Bone marrow (tissue), 2 donors: ENCODE data around the gene CNTNAP2.
"Not testable (repeated sequence)": the region's sequence is repeated elsewhere in the genome, so short reads cannot be mapped to it uniquely, and the experiment has no call there.

Source experiments
- DNase-seq, 2 donors: peaks; one replicate each; lab custom pipeline; 2025; lab: John Stamatoyannopoulos, UW

The CNTNAP2 gene

DNA sequence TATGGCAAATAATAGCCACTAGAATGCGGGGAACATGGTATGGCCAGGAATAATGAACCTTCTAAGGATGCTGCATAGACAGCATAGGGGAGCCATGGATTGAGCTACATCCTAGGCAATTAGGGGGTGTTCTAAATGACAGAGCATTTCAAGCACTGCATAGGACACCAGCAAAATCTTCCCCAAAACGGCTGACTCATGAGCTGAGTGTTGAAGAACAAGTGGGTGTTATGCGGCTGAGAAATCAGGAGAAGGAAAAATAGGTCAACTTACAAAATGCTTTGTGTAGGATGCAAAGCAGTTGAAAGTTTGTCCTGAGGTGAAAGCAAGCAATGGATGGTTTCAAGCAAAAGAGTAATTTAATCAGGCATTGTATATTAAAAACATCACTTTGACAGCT is 1450.4 kb downstream of the CNTNAP2 start:
- no peak for DNase-seq

- DNase-seq, result no peak
These were observed 1452.7 kb downstream of the CNTNAP2 start for GRCh38 chr7:147569116-147569913.

- DNase-seq, result no peak
These were observed 1453.8 kb downstream of the CNTNAP2 start for GRCh38 chr7:147570390-147570789.

DNA sequence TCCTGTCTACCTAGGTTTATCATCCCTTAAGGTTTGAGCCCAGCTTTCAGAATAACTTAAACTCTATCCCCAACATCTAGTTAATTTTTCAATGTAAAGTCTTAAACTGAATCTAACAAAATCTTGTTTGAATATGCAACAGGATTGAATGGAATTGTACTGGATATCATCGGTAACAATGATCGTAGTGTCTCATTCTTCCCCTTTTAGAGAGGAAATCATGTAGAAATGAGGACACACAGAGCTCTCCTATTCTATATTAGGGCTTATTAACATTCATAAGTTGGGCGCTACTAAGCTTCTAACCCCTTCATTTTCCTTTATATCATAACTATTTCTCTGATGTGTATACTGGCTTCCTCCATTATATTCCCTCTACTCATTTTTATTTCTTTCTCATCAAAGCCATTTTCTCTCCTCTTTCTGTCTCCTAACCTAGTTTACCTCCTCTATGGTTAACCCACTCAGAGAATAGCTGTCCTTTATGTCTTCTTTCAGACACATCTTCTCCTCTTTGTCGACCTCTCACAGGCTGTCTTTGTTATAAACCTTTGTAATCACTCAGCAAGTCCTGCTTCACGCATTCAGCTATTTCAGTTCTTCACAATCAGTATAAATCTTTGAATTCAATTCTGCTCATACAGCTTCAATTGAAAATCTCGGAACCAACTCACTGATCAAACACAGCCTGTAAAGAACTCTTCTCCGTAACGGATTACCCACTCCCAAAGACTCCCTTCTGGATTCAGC is 1455.0 kb downstream of the CNTNAP2 start:
- no peak for DNase-seq

- no peak for DNase-seq
These were observed 1461.6 kb downstream of the CNTNAP2 start for GRCh38 chr7:147578196-147578595.

- DNase-seq, result no peak
These were observed 1462.5 kb downstream of the CNTNAP2 start for GRCh38 chr7:147579148-147579547.

GRCh38 chr7:147584771-147585193 is 1468.2 kb downstream of the CNTNAP2 start:
- DNase-seq, result no peak

GRCh38 chr7:147586110-147586509 is 1469.5 kb downstream of the CNTNAP2 start:
- no peak for DNase-seq

- DNase-seq, result no peak
These were observed 1469.9 kb downstream of the CNTNAP2 start for GRCh38 chr7:147586526-147586925.

- DNase-seq, result no peak
These were observed 1476.9 kb downstream of the CNTNAP2 start for GRCh38 chr7:147593271-147594057.

DNA sequence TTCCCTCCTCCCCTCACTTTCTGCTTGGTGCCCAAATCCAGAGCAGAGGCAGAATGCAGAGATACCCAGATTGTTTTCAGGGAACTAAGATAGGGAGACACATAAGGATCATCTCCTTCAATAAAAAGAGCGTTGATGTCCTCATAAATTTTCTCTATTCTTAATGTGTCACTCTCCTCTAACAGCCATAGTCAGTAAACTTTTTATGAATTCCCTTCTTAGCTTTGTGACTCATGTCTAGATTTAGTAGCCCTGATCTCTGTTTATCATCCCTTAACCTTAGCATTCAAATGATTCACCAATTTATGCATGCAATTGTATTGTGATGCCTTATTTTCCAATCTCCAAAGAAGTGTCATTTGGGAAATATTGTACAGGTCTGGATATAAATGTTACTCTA is 1478.4 kb downstream of the CNTNAP2 start:
- no peak for DNase-seq

- DNase-seq, result not testable (repeated sequence)
These were observed 1482.1 kb downstream of the CNTNAP2 start for GRCh38 chr7:147598687-147599086.

DNA sequence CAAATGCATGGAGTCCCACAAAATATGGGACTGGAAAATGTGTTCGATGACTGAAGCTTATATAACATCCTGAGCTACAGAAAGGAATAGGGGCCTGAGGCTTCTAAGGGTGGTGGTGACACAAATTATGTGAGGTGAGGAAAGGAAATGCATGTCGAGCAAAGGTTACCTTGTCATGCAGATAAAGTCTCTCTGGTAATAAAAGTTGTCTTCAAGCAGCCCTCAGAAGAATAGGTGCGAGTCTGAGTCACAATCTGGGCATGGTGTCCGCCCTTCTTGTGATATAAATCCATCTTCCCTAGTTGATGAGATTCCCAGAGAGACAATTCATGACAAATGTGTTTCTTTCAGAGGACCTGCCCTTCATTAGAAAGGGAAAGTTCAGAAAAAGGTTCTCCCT is 1488.7 kb downstream of the CNTNAP2 start:
- DNase-seq, result no peak

DNA sequence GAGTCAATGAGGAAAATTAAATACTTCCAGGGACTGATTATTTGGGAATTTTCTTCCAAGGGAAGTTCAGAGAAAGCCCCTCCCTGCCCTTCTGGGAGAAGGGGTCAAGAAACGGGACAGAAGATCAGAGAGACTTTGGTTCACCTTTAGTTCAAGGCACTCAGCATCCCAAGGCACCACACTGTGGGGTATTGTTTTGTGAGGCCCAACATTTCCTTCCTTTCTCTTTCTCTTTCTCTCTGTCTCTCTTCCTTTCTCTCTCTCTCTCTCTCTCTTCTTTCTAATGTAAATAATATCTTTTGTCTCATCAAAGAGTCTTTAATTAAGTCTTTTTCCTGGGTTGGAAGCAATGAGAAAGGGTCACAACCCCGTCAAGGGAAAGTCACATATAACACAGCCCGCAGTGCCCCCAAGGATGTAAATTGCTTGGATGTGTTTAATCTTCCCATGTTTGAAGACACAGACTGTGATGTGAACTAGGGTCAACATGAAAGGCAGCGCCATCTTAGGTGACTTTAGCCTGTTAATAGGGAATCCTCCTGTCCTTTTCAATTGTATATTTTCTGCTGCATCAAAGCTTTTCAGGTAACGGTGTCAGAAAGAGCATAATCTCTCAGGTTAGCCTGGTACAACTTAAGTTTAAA is 1490.7 kb downstream of the CNTNAP2 start:
- no peak for DNase-seq

DNA sequence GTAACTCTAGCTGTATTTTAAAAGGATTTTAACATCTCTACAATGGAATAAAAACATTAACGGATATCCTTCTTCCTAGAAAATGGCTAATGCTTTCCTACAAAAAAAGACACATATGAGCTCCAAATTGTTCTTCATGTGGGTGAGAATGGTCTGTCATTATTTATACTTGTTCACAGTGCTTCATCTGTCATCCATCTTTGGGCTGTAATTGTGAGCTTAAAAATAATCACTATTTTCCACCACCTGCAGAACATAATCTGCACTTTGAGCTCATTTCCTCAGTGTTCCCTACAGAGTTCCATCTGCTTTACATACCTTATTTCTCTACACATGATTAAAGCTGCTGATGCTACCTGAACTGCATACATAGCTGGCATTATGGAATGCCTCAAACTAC is 1494.8 kb downstream of the CNTNAP2 start:
- DNase-seq, result no peak

DNA sequence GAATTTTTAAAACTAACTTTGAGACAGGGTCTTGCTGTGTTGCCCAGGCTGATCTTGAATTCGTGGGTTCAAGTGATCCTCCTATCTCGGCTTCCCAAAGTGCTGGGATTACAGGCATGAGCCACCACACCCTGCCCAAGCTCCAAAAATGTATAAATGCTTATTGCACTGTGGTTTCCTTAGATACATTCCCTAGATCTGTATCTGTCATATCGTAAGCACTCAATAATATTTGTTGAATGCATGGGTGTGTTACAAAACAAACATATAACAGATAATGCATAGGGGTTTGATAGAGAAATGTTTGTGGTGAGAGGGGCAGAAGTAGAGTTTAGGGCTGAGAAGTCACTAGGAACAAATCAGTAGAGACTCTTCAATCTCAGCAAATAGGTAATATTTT is 1518.7 kb downstream of the CNTNAP2 start:
- DNase-seq, result no peak

- no peak for DNase-seq
These were observed 1520.0 kb downstream of the CNTNAP2 start for GRCh38 chr7:147636553-147636952.

DNA sequence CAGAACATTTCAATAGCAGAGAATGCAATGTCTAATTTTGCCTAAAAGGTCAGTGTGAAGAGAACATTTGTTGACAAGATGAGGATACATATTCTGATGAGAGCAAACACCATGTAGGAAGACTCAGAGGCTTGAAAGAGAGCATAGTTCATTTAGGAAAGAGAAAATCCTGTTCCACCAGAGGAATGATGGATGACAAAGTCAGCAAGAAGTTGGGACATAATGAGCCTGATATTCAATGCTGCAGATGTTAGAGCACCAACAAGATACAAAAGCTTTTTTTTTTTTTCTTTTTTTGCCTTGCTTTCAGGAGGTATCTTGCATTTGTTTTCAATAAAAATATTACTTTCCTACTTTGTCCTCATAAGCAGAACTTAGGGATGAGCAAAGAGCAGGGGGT is 1522.0 kb downstream of the CNTNAP2 start:
- no peak for DNase-seq

- DNase-seq, result no peak
These were observed 1522.4 kb downstream of the CNTNAP2 start for GRCh38 chr7:147639037-147639436.

GRCh38 chr7:147639751-147640150 is 1523.2 kb downstream of the CNTNAP2 start:
- no peak for DNase-seq

GRCh38 chr7:147640821-147641220 is 1524.2 kb downstream of the CNTNAP2 start:
- no peak for DNase-seq

DNA sequence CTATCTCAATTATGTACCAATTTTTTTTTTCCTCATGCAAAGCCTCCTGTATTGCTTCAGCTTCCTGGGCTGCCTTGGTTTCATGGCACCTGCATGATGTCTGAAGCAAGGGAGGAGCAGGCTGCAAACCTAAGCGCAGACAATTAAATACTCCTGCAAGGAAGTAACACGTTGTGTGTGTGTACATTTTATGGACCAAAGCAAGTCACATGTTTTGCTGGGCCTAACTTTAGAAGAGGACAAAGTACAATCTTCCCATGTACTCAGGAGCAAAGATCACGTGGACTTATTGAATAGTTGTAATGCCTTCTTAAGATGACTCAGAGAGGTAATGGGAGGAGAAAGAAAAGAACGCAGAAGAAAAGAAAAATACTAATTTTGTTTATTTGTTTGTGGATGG is 1530.0 kb downstream of the CNTNAP2 start:
- no peak for DNase-seq
